ENCODE data around the gene TLX3. TPM values are rescaled to one million over a fixed set of nuclear protein-coding genes. Genes with fewer than 3 reads are reported as not detected.
A peak's percentile ranks its signal among the peaks of the same experiment; 100 is the strongest.

TLX3 gene
- total RNA-seq, result not detected

GRCh38 chr5:171308453-171309275 is at the start of gene TLX3:
Gene TLX3, plus strand, starts transcription at chr5:171309248. Its CDS starts 118 bp downstream, at chr5:171309366.
- no peak for DNase-seq (ENCODE audit: low spot score in 2 of 2)
- Mint-ChIP-seq H3K9me3 (no peaks in the 10 kb centered on the region), H3K27ac (peak within 1 kb of the TSS in 1 of 2 donors; percentile 86), H3K36me3 (peaks cover 0 to 6% of the 10 kb centered on the region in 2 donors)
- ATAC-seq, result no peak

GRCh38 chr5:171261361-171261760 is 47.7 kb upstream of the TLX3 start:
- DNase-seq (ENCODE audit: low spot score in 2 of 2) (no peak), ATAC-seq (no peak)
- Mint-ChIP-seq H3K27ac (no peak overlapping the region), H3K9me3 (no peaks in the 10 kb centered on the region), H3K36me3 (no peaks in the 10 kb centered on the region)

- Mint-ChIP-seq H3K9me3 (no peaks in the 10 kb centered on the region), H3K27ac (no peak overlapping the region), H3K36me3 (no peaks in the 10 kb centered on the region)
- DNase-seq (ENCODE audit: low spot score in 2 of 2) (no peak), ATAC-seq (no peak)
Observed at GRCh38 chr5:171261904-171262303, 47.1 kb upstream of the TLX3 start.

- ATAC-seq, result no peak
- Mint-ChIP-seq H3K9me3 (no peaks in the 10 kb centered on the region), H3K36me3 (no peaks in the 10 kb centered on the region), H3K27ac (no peak overlapping the region)
- DNase-seq (ENCODE audit: low spot score in 2 of 2), result no peak
Observed at GRCh38 chr5:171263181-171263580, 45.9 kb upstream of the TLX3 start.

- no peaks in the 10 kb centered on the region for H3K36me3 Mint-ChIP-seq
- H3K9me3 Mint-ChIP-seq, result no peaks in the 10 kb centered on the region
- H3K27ac Mint-ChIP-seq, result no peak overlapping the region
- DNase-seq (ENCODE audit: low spot score in 2 of 2) (no peak), ATAC-seq (no peak)
Observed at GRCh38 chr5:171264843-171265242, 44.2 kb upstream of the TLX3 start.

GRCh38 chr5:171268700-171269620 is 40.1 kb upstream of the TLX3 start:
- H3K27ac Mint-ChIP-seq, result no peak overlapping the region
- no peak for ATAC-seq
- H3K9me3 Mint-ChIP-seq, result no peaks in the 10 kb centered on the region
- no peak for DNase-seq (ENCODE audit: low spot score in 2 of 2)
- no peaks in the 10 kb centered on the region for H3K36me3 Mint-ChIP-seq

GRCh38 chr5:171269717-171270116 is 39.3 kb upstream of the TLX3 start:
- Mint-ChIP-seq H3K36me3 (no peaks in the 10 kb centered on the region), H3K9me3 (no peaks in the 10 kb centered on the region), H3K27ac (no peak overlapping the region)
- DNase-seq (ENCODE audit: low spot score in 2 of 2), result no peak
- ATAC-seq, result no peak

GRCh38 chr5:171270136-171270535 is 38.9 kb upstream of the TLX3 start:
- Mint-ChIP-seq H3K36me3 (no peaks in the 10 kb centered on the region), H3K27ac (no peak overlapping the region), H3K9me3 (no peaks in the 10 kb centered on the region)
- DNase-seq (ENCODE audit: low spot score in 2 of 2), result no peak
- no peak for ATAC-seq

GRCh38 chr5:171271798-171272197 is 37.2 kb upstream of the TLX3 start:
- no peaks in the 10 kb centered on the region for H3K36me3 Mint-ChIP-seq
- DNase-seq (ENCODE audit: low spot score in 2 of 2) (no peak), ATAC-seq (no peak)
- no peaks in the 10 kb centered on the region for H3K9me3 Mint-ChIP-seq
- no peak overlapping the region for H3K27ac Mint-ChIP-seq

GRCh38 chr5:171272996-171273970 is 35.8 kb upstream of the TLX3 start:
- Mint-ChIP-seq H3K9me3 (no peaks in the 10 kb centered on the region), H3K27ac (no peak overlapping the region), H3K36me3 (no peaks in the 10 kb centered on the region)
- ATAC-seq (no peak), DNase-seq (ENCODE audit: low spot score in 2 of 2) (no peak)

- Mint-ChIP-seq H3K27ac (no peak overlapping the region), H3K36me3 (no peaks in the 10 kb centered on the region), H3K9me3 (no peaks in the 10 kb centered on the region)
- DNase-seq (ENCODE audit: low spot score in 2 of 2) (no peak), ATAC-seq (no peak)
Observed at GRCh38 chr5:171275841-171276544, 33.1 kb upstream of the TLX3 start.

- Mint-ChIP-seq H3K9me3 (no peaks in the 10 kb centered on the region), H3K27ac (no peak overlapping the region), H3K36me3 (no peaks in the 10 kb centered on the region)
- DNase-seq (ENCODE audit: low spot score in 2 of 2) (no peak), ATAC-seq (no peak)
Observed at GRCh38 chr5:171283753-171284152, 25.3 kb upstream of the TLX3 start.

GRCh38 chr5:171285465-171285864 is 23.6 kb upstream of the TLX3 start:
- Mint-ChIP-seq H3K36me3 (no peaks in the 10 kb centered on the region), H3K27ac (no peak overlapping the region), H3K9me3 (no peaks in the 10 kb centered on the region)
- ATAC-seq (no peak), DNase-seq (ENCODE audit: low spot score in 2 of 2) (no peak)

GRCh38 chr5:171288066-171288465 is 21.0 kb upstream of the TLX3 start:
- H3K9me3 Mint-ChIP-seq, result no peaks in the 10 kb centered on the region
- no peak overlapping the region for H3K27ac Mint-ChIP-seq
- no peak for ATAC-seq
- no peak for DNase-seq (ENCODE audit: low spot score in 2 of 2)
- no peaks in the 10 kb centered on the region for H3K36me3 Mint-ChIP-seq

GRCh38 chr5:171291371-171291770 is 17.7 kb upstream of the TLX3 start:
- DNase-seq (ENCODE audit: low spot score in 2 of 2), result no peak
- Mint-ChIP-seq H3K36me3 (no peaks in the 10 kb centered on the region), H3K27ac (no peak overlapping the region), H3K9me3 (no peaks in the 10 kb centered on the region)
- no peak for ATAC-seq

- no peak for DNase-seq (ENCODE audit: low spot score in 2 of 2)
- H3K36me3 Mint-ChIP-seq, result no peaks in the 10 kb centered on the region
- H3K27ac Mint-ChIP-seq, result no peak overlapping the region
- no peaks in the 10 kb centered on the region for H3K9me3 Mint-ChIP-seq
- ATAC-seq, result no peak
Observed at GRCh38 chr5:171295299-171295698, 13.7 kb upstream of the TLX3 start.
